ENCODE measurements around the gene POGK.
"Not testable (repeated sequence)": the region's sequence is repeated elsewhere in the genome, so short reads cannot be mapped to it uniquely, and the experiment has no call there.

Gene POGK

DNA sequence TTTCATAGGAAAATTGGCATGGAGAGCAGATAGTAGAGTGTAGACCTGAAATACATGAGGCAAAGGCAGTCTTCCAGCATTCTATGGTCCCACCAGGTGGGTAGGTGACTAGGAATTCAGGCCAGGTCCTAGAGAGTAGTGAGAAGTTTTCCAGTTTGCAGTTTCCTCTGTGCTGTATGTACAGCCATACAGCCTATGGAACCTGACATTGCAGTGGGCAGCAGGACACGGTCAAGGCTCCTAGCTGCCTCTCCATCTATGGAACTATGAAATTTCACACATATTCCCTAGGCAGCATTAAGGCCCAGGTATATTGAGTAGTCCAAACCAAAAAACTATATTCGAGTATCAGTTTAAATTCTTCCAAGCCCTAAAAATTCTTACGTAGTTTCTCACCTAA, 16.3 kb downstream of the POGK start:
- no peak for DNase-seq (ENCODE audit: low spot score)

GRCh38 chr1:166857995-166858394, 18.7 kb downstream of the POGK start:
- no peak for DNase-seq (ENCODE audit: low spot score)

DNA sequence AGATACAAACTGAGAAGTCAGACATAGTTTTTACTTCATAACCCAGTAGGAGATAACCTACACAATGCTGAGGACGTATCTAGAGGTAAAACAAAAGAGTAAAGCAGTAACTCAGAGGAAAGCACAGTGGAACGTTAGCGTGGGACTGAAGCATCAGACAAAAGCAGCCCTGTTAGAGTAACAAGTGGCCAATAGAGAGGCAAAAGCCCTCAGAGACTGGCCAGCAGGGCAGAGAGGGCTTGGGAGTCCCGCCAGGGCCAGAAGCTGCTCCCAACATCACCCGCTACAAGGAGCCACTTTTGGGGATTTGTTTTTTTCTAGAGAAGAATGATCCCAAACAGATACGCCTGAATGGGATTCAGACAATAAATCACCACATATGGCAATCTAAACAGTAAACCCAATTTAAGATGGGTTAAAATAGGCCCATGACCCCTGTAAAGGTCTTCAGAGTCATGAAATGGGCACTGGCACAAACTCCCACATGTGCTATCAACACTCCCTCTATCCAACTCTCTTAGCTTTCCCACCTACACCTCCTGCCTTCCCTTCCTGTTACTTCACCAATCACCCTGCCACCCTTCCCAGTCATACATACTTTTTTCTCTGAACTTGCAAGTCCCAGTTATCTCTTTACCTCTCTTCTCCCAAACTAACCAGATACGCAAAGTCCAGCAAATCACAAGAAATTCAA, 19.6 kb downstream of the POGK start:
- peak; percentile 93 for DNase-seq (ENCODE audit: low spot score)

GRCh38 chr1:166859597-166859996, 20.3 kb downstream of the POGK start:
- DNase-seq (ENCODE audit: low spot score), result no peak

- no peak for DNase-seq (ENCODE audit: low spot score)
Measured at GRCh38 chr1:166865926-166866325, 26.7 kb downstream of the POGK start.

- no peak for DNase-seq (ENCODE audit: low spot score)
Measured at GRCh38 chr1:166868639-166869038, 29.4 kb downstream of the POGK start.

GRCh38 chr1:166869318-166870099, 30.2 kb downstream of the POGK start:
- DNase-seq (ENCODE audit: low spot score), result no peak

- no peak for DNase-seq (ENCODE audit: low spot score)
Measured at GRCh38 chr1:166870584-166870983, 31.3 kb downstream of the POGK start.

- no peak for DNase-seq (ENCODE audit: low spot score)
Measured at GRCh38 chr1:166874464-166874863, 35.2 kb downstream of the POGK start.

DNA sequence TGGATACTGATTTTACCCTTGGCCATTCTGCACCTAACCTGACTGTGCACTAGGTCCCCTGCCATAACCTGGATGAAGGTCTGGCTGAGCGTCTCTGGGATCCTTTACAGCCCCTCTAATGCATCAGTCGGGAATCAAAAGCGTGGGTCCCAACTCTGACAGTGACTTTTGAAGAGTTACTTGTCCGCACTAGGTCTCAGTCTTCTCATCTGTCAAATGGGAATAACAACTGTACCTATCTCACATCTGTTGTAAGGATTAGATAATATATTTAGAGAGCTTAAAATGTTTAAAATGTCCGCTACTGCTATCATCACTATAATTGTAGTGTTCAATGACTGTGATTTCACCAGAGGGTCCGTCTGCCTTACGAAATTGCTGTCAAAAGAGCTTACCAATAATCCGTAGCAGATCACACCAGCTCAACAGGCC, 36.0 kb downstream of the POGK start:
- DNase-seq (ENCODE audit: low spot score), result no peak

GRCh38 chr1:166875734-166876539, 36.7 kb downstream of the POGK start, which contains the start of gene TADA1:
TADA1 (minus strand) TSS chr1:166876264; CDS start chr1:166876233, 31 bp downstream.
- DNase-seq (ENCODE audit: low spot score), result peak; percentile 97

- no peak for DNase-seq (ENCODE audit: low spot score)
Measured at GRCh38 chr1:166876540-166876838, 37.2 kb downstream of the POGK start.

DNA sequence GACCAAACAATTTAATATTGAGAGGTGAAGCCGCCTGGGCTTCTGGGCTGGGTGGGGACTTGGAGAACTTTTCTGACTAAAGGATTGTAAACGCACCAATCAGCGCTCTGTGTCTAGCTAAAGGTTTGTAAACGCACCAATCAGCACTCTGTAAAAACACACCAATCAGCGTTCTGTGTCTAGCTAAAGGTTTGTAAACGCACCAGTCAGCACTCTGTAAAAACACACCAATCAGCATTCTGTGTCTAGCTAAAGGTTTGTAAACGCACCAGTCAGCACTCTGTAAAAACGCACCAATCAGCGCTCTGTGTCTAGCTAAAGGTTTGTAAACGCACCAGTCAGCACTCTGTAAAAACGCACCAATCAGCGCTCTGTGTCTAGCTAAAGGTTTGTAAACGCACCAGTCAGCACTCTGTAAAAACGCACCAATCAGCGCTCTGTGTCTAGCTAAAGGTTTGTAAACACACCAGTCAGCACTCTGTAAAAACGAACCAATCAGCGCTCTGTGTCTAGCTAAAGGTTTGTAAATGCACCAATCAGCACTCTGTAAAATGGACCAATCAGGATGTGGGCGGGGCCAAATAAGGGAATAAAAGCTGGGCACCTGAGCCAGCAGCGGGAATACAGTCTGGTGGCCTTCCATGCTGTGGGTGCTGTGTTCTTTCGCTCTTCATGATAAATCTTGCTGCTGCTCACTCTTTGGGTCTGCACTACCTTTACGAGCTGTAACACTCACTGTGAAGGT, 39.1 kb downstream of the POGK start:
- not testable (repeated sequence) for DNase-seq (ENCODE audit: low spot score)

DNA sequence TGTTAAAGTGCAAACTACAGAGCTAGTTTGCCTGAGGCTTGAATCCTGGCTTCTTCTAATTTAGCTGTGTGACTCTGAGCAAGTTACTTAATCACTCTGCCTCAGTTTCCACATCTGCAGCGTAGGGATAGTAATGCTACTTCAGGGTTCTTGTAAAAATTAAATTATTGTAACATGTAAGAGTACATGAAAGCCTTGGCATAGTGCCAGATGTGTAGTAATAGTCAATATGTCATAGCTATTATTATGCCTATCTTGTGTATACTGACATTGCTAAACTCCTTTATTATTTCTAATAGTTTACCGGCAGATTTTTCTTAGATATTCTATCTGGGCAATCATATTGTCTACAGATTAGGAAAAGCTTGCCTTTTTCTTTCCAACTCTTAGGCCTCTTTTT, 43.6 kb downstream of the POGK start:
- no peak for DNase-seq (ENCODE audit: low spot score)

- DNase-seq (ENCODE audit: low spot score), result peak; percentile 38
Measured at GRCh38 chr1:166884040-166884642, 44.9 kb downstream of the POGK start.

DNA sequence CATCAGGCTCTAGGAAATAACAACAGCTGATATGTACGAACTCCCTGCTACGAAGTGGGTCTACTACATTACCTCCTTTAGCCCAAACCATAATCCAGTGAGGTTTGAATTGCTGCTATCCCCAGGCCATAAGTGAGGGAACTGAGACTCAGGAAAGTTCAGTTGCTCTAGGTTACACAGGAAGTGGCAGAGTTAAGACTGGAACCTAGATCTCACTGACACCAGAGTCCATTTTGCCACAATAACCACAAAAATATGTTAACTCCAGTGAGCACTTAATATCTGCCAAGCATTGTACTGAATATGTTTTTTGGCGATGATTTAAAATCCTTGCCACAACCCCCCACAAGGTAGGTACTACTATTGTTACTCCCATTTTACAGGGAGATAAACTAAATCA, 45.7 kb downstream of the POGK start:
- no peak for DNase-seq (ENCODE audit: low spot score)

- DNase-seq (ENCODE audit: low spot score), result no peak
Measured at GRCh38 chr1:166888373-166889111, 49.3 kb downstream of the POGK start.

DNA sequence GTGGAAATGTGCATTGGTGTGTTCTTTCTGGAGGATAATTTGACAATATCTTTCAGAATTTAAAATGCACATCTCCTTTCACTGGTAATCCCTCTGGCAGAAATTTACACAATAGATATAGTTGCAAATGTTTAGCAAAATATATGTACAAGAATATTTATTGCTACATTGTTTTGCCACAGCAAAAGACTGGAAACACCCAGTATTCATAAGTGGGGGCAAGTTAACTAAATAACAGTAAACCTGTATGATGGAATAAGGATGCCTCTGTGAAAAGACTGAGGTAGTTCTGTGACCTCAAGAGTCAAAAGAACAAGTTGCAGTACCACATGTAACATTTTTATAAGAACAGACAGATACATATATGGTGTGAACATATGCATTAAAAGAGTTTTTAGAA, 50.5 kb downstream of the POGK start:
- DNase-seq (ENCODE audit: low spot score), result no peak

DNA sequence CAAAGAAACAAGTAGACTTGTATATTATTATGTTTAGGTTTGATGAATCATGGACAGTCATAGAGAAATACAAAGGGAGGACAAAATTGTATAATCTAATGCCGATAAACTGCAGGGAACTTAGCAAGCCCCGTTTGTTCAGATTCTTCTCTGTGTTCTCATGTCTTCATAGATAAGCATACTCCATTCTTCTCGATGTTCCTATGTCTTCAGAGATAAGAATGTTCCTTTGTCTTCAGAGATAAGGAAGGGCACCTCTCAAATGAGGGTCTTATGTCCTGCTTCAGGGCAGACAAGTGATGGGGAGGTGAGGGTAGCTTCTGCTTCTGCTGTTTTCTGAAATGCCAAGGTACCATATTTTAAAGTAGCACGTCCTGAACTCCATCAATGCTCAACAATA, 56.5 kb downstream of the POGK start:
- DNase-seq (ENCODE audit: low spot score), result no peak

GRCh38 chr1:166899769-166900168, 60.5 kb downstream of the POGK start:
- DNase-seq (ENCODE audit: low spot score), result no peak

- no peak for DNase-seq (ENCODE audit: low spot score)
Measured at GRCh38 chr1:166900987-166901386, 61.7 kb downstream of the POGK start.
